GM12878 (cell line): Measurements from ENCODE around the gene MTFP1. TPM values are rescaled to one million over a fixed set of nuclear protein-coding genes. Genes with fewer than 3 reads are reported as not detected.

Experiments
- ATAC-seq: fragments of 200-7000 bp; cut with Tn5 transposase; 3 replicates; pipeline ENCODE4 v1.9.1; 2020; ENCODE audit warnings: mild to moderate bottlenecking, moderate library complexity
- BruUV-seq: library from RNA; stranded (reverse); fragments of 400-500 nt; replicated peaks from 2 replicates; lab custom pipeline; 2021; lab: Mats Ljungman, UMichigan
- CTCF ChIA-PET: fragments of 300-600 bp; sonication (Branson Sonifier 250); formaldehyde crosslinking; extraction: SDS; loops from one replicate; lab custom pipeline; 2021; ENCODE audit warnings: inconsistent platforms; lab: Yijun Ruan, JAX
- POLR2A ChIA-PET: fragments of 350-600 bp; formaldehyde crosslinking; extraction: SDS; loops from one replicate; lab custom pipeline; 2021; ENCODE audit warnings: inconsistent platforms; lab: Charles Lee
- RAD21 ChIA-PET: fragments of 300-600 bp; sonication (Branson Sonifier 250); formaldehyde crosslinking; loops from one replicate; lab custom pipeline; 2023; ENCODE audit warnings: antibody characterized with exemption; ENCODE audit not compliant: unreplicated experiment; lab: Charles Lee
- SMC1A ChIA-PET: fragments of 300-600 bp; sonication (Branson Sonifier 250); formaldehyde crosslinking; loops from one replicate; lab custom pipeline; 2023; ENCODE audit not compliant: unreplicated experiment, uncharacterized antibody; lab: Charles Lee
- DNase-seq: peaks from one replicate; pipeline ENCODE4 v3.0.0-alpha.2; 2011; ENCODE audit warnings: low read depth, low spot score
- FAIRE-seq: peaks from 3 replicates; lab custom pipeline; 2011; peaks lifted over from hg19 to GRCh38; lab: Jason Lieb, UNC
- H2AFZ ChIP-seq: 2 replicates; pipeline ENCODE4 v1.6.0; 2011; ENCODE audit warnings: low read depth, low read length, control low read depth; ENCODE audit not compliant: control insufficient read depth
- H3K27ac ChIP-seq: 2 replicates; pipeline ENCODE4 v1.5.1; 2011; ENCODE audit warnings: control low read depth; ENCODE audit not compliant: control insufficient read depth, insufficient read depth
- H3K27me3 ChIP-seq, 2 experiments: replicated peaks in 1 of 2; 2 replicates each; pipeline versions ENCODE4 v1.6.0 to v1.6.1; 2011; ENCODE audit warnings: low read length in 1 of 2; ENCODE audit not compliant: control insufficient read depth in 2 of 2, insufficient read depth in 2 of 2
- H3K36me3 ChIP-seq, 2 experiments: 2 replicates each; pipeline ENCODE4 v1.5.1; 2011; ENCODE audit warnings: low read length in 1 of 2; ENCODE audit not compliant: control insufficient read depth in 2 of 2, insufficient read depth in 2 of 2
- H3K4me1 ChIP-seq: 2 replicates; pipeline ENCODE4 v1.6.1; 2011; ENCODE audit warnings: mild to moderate bottlenecking, low read length, moderate library complexity, mixed read lengths; ENCODE audit not compliant: control insufficient read depth, insufficient read depth
- H3K4me2 ChIP-seq: 2 replicates; pipeline ENCODE4 v1.6.0; 2011; ENCODE audit warnings: control low read depth; ENCODE audit not compliant: control insufficient read depth, insufficient read depth
- H3K4me3 ChIP-seq: fragments of 200-600 bp; sonication (generic); 2 replicates; pipeline ENCODE4 v1.5.1; 2016
- H3K79me2 ChIP-seq: 2 replicates; pipeline ENCODE4 v1.6.0; 2011; ENCODE audit warnings: low read length; ENCODE audit not compliant: control insufficient read depth, insufficient read depth
- H3K9ac ChIP-seq: 2 replicates; pipeline ENCODE4 v1.8.0; 2011; ENCODE audit warnings: low read length, control low read depth, mixed read lengths; ENCODE audit not compliant: control insufficient read depth, insufficient read depth
- H3K9me3 ChIP-seq: replicated peaks from 3 replicates; pipeline ENCODE4 v1.5.1; 2011; ENCODE audit warnings: mild to moderate bottlenecking, low read length; ENCODE audit not compliant: control insufficient read depth, insufficient read depth
- H4K20me1 ChIP-seq: 2 replicates; pipeline ENCODE4 v1.6.0; 2011; ENCODE audit not compliant: control insufficient read depth, insufficient read depth
- BMI1 ChIP-seq: fragments of 450-650 bp; IDR thresholded peaks from 2 replicates; pipeline ENCODE4 v1.6.1; 2016; ENCODE audit warnings: mild to moderate bottlenecking, moderate library complexity, borderline replicate concordance
- GABPA ChIP-seq: IDR thresholded peaks from 2 replicates; pipeline ENCODE4 v1.6.1; 2014; ENCODE audit warnings: antibody characterized with exemption, low read depth, mild to moderate bottlenecking, inconsistent platforms
- GATAD2B ChIP-seq: fragments of 450-650 bp; conservative IDR thresholded peaks from 2 replicates; pipeline ENCODE4 v1.6.1; 2017; ENCODE audit warnings: low read depth, mild to moderate bottlenecking, moderate library complexity
- IRF4 ChIP-seq: IDR thresholded peaks from 2 replicates; pipeline ENCODE4 v1.6.1; 2011; ENCODE audit warnings: low read depth, low read length
- NRF1 ChIP-seq: conservative IDR thresholded peaks from 2 replicates; pipeline ENCODE4 v1.6.1; 2011; ENCODE audit warnings: mild to moderate bottlenecking, low read depth, low read length, improper control_type of control experiment
- RAD21 ChIP-seq: IDR thresholded peaks from 2 replicates; pipeline ENCODE4 v1.6.1; 2011; ENCODE audit warnings: mild to moderate bottlenecking, low read depth, low read length, moderate library complexity; ENCODE audit not compliant: insufficient read depth
- SMAD5 ChIP-seq: IDR thresholded peaks from 2 replicates; pipeline ENCODE4 v1.6.1; 2016; ENCODE audit warnings: antibody characterized with exemption, low read depth
- SREBF2 ChIP-seq: IDR thresholded peaks from 2 replicates; pipeline ENCODE4 v1.6.1; 2012; ENCODE audit warnings: mild to moderate bottlenecking, low read length
- ZNF274 ChIP-seq: IDR thresholded peaks from one replicate; pipeline ENCODE4 v1.8.0; 2011; ENCODE audit not compliant: insufficient read length, insufficient read depth
- WGBS: methylation state at CpG from one replicate; pipeline ENCODE4 v1.1.6; 2016; ENCODE audit warnings: low lambda C conversion rate; ENCODE audit not compliant: insufficient replicate concordance, insufficient coverage; ENCODE audit errors: missing lambda C conversion rate; 5-methylcytosine and 5-hydroxymethylcytosine counted together
- in situ Hi-C: fragments of 300-500 bp; cut with MboI; formaldehyde crosslinking; loops from 9 replicates; pipeline ENCODE4 v1.14.3; 2018; ENCODE audit warnings: mixed read lengths
- intact Hi-C: fragments of 100-400 bp; cut with micrococcal nuclease; formaldehyde crosslinking; loops from one replicate; pipeline ENCODE4 v1.14.2; 2022; ENCODE audit not compliant: unreplicated experiment
- polyA plus RNA-seq, 11 experiments: library from polyadenylated mRNA; depleted of rRNA in 4 of 11; unstranded in 6 of 11; stranded (reverse) in 5 of 11; fragments of >200 nt; fragmentation: Nextera tagmentation in 4 of 11; fragmentation: Illumina TruSeq in 1 of 11; extraction: Ambion mirVana in 4 of 11; extraction: Trizol in 1 of 11; gene quantifications; 1 replicate in 1 of 11; 2 replicates in 10 of 11; pipeline versions ENCODE4 v1.2.1 to v1.2.3, GENCODE V29; 2011 to 2016; ENCODE audit warnings: inconsistent platforms in 2 of 11, missing spikeins in 2 of 11, low read depth in 1 of 11
- total RNA-seq, 4 experiments: library from RNA; depleted of rRNA in 3 of 4; stranded (reverse); fragments of >200 nt in 3 of 4; fragmentation: Illumina TruSeq in 1 of 4; extraction: Trizol in 1 of 4; gene quantifications; 2 replicates each; pipeline versions ENCODE4 v1.2.1 to v1.2.3, GENCODE V29; 2013 to 2021
- TF ChIP-seq, protein P1 (sequence below): fragments of 150-350 bp; IDR thresholded peaks from 2 replicates; pipeline ENCODE4 v1.6.1; 2016; ENCODE audit warnings: low read depth, low read length
- TF ChIP-seq, protein P2 (sequence below): IDR thresholded peaks from 2 replicates; pipeline ENCODE4 v1.6.1; 2012; ENCODE audit warnings: low read length, inconsistent platforms
- TF ChIP-seq, protein P3 (sequence below): fragments of 450-650 bp; IDR thresholded peaks from 2 replicates; pipeline ENCODE4 v1.6.1; 2017; ENCODE audit warnings: low read depth, mild to moderate bottlenecking, moderate library complexity

Gene MTFP1
- total and polyA plus RNA-seq, 10 of the 15 experiments (the other 5 are each of a cell fraction or from before 2014, with no cell fraction given): 20.5 to 133 (median 59.8) TPM

DNA sequence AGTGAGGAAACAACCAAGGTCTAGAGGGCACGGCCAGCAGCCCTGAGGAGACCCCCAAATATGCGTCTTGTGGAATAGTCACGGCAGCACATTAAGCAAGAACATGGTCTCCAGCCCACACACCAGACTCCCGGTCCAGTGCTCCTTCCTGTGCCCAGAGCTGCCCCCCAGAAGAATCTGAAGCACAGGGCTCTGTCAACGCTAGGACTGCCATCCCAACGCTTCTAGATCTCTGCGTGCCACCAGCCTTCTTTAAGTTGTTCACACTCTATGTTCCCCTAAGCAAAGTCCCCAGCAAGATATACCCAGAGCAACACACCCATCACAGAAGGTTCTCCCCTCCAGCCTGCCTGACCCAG lies 32.3 kb upstream of the MTFP1 start (continued):
- TF ChIP-seq, protein P1, sequence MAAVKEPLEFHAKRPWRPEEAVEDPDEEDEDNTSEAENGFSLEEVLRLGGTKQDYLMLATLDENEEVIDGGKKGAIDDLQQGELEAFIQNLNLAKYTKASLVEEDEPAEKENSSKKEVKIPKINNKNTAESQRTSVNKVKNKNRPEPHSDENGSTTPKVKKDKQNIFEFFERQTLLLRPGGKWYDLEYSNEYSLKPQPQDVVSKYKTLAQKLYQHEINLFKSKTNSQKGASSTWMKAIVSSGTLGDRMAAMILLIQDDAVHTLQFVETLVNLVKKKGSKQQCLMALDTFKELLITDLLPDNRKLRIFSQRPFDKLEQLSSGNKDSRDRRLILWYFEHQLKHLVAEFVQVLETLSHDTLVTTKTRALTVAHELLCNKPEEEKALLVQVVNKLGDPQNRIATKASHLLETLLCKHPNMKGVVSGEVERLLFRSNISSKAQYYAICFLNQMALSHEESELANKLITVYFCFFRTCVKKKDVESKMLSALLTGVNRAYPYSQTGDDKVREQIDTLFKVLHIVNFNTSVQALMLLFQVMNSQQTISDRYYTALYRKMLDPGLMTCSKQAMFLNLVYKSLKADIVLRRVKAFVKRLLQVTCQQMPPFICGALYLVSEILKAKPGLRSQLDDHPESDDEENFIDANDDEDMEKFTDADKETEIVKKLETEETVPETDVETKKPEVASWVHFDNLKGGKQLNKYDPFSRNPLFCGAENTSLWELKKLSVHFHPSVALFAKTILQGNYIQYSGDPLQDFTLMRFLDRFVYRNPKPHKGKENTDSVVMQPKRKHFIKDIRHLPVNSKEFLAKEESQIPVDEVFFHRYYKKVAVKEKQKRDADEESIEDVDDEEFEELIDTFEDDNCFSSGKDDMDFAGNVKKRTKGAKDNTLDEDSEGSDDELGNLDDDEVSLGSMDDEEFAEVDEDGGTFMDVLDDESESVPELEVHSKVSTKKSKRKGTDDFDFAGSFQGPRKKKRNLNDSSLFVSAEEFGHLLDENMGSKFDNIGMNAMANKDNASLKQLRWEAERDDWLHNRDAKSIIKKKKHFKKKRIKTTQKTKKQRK: no peak
- no peak for TF ChIP-seq SMAD5
- TF ChIP-seq, all 136 proteins: peak for 0

DNA sequence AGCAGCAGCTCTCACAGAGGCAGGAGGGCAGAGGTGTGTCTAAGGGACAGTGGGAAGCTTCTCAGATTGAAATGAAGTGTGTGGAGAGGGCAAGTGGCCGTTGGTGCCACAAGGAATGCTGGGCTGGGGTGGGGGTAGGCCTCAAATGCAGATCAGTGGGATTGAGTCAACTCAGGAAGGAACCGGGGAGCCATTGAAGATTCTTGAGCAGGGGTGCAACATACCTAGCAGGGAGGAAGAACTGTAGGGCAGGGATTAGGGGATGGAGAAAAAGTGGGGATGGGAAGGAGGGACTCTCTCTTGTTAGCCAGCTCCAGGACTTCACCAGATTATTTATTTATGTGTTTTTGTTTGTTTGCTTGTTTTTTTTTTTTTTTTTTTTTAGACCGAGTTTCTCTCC lies 31.7 kb upstream of the MTFP1 start:
- Histone ChIP-seq H3K4me3 (no peak overlapping the region), H3K9me3 (peaks cover 2% of the 10 kb centered on the region; the same call in 2 of the 3 replicates), H3K27me3 (peaks cover 4 to 9% of the 10 kb centered on the region in 2 experiments), H3K9ac (no peak overlapping the region), H3K79me2 (no peaks in the 10 kb centered on the region), H3K4me2 (no peak overlapping the region), H3K36me3 (no peaks in the 10 kb centered on the region), H4K20me1 (no peaks in the 10 kb centered on the region), H3K27ac (no peak overlapping the region), H2AFZ (no peak overlapping the region), H3K4me1 (peaks cover 26% of the 10 kb centered on the region)
- FAIRE-seq (no peak), ATAC-seq (no peak), DNase-seq (no peak)
- in situ Hi-C loops (loop anchor here (5.0 kb wide), 2 partner anchors 88 to 287 kb away; no protein-coding TSS in a partner anchor), intact Hi-C loops (no loop called here)
- POLR2A ChIA-PET: interaction anchor here (0.7 to 5.1 kb wide), 3 partner anchors 21 to 106 kb away, joined by 3 to 60 read pairs (median 24); partner anchors contain the start of genes CASTOR1 and MTFP1
- SMC1A ChIA-PET: interaction anchor here (0.6 to 1.7 kb wide), 3 partner anchors 9 to 28 kb away, joined by 3 to 5 read pairs (median 3); no protein-coding TSS in a partner anchor
- RAD21 ChIA-PET: interaction anchor here (1.2 to 13.8 kb wide), 3 partner anchors 19 to 104 kb away, joined by 5 to 277 read pairs (median 137); partner anchors contain the start of genes CASTOR1 and MTFP1
- no TSS peak for BruUV-seq
- WGBS: 0% methylated on average over 2 of the region's 3 CpGs
- CTCF ChIA-PET: interaction anchor here (0.7 to 10.5 kb wide), 6 partner anchors 11 to 292 kb away, joined by 3 to 172 read pairs (median 4); partner anchors contain the start of gene MTFP1
- TF ChIP-seq GATAD2B (no peak), NRF1 (no peak), RAD21 (no peak), GABPA (no peak), ZNF274 (no peak), IRF4 (no peak), SREBF2 (no peak), BMI1 (no peak)
- TF ChIP-seq, protein P2, sequence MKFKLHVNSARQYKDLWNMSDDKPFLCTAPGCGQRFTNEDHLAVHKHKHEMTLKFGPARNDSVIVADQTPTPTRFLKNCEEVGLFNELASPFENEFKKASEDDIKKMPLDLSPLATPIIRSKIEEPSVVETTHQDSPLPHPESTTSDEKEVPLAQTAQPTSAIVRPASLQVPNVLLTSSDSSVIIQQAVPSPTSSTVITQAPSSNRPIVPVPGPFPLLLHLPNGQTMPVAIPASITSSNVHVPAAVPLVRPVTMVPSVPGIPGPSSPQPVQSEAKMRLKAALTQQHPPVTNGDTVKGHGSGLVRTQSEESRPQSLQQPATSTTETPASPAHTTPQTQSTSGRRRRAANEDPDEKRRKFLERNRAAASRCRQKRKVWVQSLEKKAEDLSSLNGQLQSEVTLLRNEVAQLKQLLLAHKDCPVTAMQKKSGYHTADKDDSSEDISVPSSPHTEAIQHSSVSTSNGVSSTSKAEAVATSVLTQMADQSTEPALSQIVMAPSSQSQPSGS: no peak
- TF ChIP-seq, protein P3, sequence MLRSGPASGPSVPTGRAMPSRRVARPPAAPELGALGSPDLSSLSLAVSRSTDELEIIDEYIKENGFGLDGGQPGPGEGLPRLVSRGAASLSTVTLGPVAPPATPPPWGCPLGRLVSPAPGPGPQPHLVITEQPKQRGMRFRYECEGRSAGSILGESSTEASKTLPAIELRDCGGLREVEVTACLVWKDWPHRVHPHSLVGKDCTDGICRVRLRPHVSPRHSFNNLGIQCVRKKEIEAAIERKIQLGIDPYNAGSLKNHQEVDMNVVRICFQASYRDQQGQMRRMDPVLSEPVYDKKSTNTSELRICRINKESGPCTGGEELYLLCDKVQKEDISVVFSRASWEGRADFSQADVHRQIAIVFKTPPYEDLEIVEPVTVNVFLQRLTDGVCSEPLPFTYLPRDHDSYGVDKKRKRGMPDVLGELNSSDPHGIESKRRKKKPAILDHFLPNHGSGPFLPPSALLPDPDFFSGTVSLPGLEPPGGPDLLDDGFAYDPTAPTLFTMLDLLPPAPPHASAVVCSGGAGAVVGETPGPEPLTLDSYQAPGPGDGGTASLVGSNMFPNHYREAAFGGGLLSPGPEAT: no peak
- TF ChIP-seq, protein P1: no peak
